ENCODE results near the gene ARHGAP1. TPM values are rescaled to one million over a fixed set of nuclear protein-coding genes. Genes with fewer than 3 reads are reported as not detected.

Gene ARHGAP1
- total and polyA plus RNA-seq, 2 of the 4 experiments (the other 2 are of a cell fraction) = 46.6 to 78.8 TPM

- Histone ChIP-seq H3K79me1 (ENCODE audit: low read depth in 1 of 2, low read length in 2 of 2) (peaks cover 39 to 82% of the 10 kb centered on the region in 2 experiments), H3K4me2 (ENCODE audit: low read depth, low read length) (peak overlapping the region; percentile 7; the same call in 1 of the 2 replicates), H3K27me3 (ENCODE audit: control insufficient read depth, insufficient read depth, low read length) (no peaks in the 10 kb centered on the region), H2BK20ac (ENCODE audit: low read depth, low read length) (no peak overlapping the region), H3K9ac (ENCODE audit: low read depth, low read length) (no peak overlapping the region), H4K8ac (ENCODE audit: low read depth in 2 of 2, low read length in 2 of 2) (no peak overlapping the region), H4K20me1 (ENCODE audit: insufficient read depth, low read length) (peaks cover 12% of the 10 kb centered on the region; the same call in 1 of the 2 replicates), H3K4ac (ENCODE audit: low read depth, low read length) (peak overlapping the region; percentile 54), H2AK5ac (ENCODE audit: low read depth, low read length) (no peak overlapping the region; the same call in 1 of the 2 replicates), H4K5ac (ENCODE audit: low read depth, low read length) (no peak overlapping the region), H3K23ac (ENCODE audit: low read depth, low read length) (peak overlapping the region; percentile 11; the same call in 1 of the 2 replicates), H2BK15ac (ENCODE audit: low read depth, low read length) (no peak overlapping the region), H3K14ac (replicated peaks; ENCODE audit: low read depth, low read length) (0 out of 2 replicates have a peak overlapping the region, but pooled peaks have one; percentile 25), H3K18ac (ENCODE audit: low read depth, low read length) (no peak overlapping the region), H3K36me3 (ENCODE audit: control insufficient read depth, insufficient read depth, low read length) (peaks cover 42% of the 10 kb centered on the region), H3K56ac (ENCODE audit: extremely low read depth, insufficient read depth, low read length) (no peak overlapping the region), H3K27ac (ENCODE audit: insufficient read depth, low read length) (no peak overlapping the region), H2AK9ac (replicated peaks; ENCODE audit: low read depth, low read length, poor library complexity) (peak overlapping the region; percentile 87), H3K9me1 (ENCODE audit: insufficient read depth, low read length) (peaks cover 12% of the 10 kb centered on the region; the same call in 1 of the 2 replicates), H3K4me3 (ENCODE audit: insufficient read depth, low read depth, low read length) (no peak overlapping the region), H2BK120ac (ENCODE audit: low read depth, low read length) (no peak overlapping the region), H2AFZ (replicated peaks; ENCODE audit: low read length, poor library complexity) (no peak overlapping the region), H3K4me1 (ENCODE audit: control insufficient read depth, insufficient read depth, low read length) (peaks cover 13% of the 10 kb centered on the region), H3K9me3 (ENCODE audit: control insufficient read depth, insufficient read depth, low read length) (no peaks in the 10 kb centered on the region), H2BK5ac (ENCODE audit: low read depth, low read length, poor library complexity, severe bottlenecking) (peak overlapping the region; percentile 16), H4K91ac (ENCODE audit: insufficient read depth, low read depth, low read length) (no peak overlapping the region)
- no peak for DNase-seq
- ChIA-PET POLR2A (ENCODE audit: unreplicated experiment) (interaction anchor here (0.6 kb wide), 2 partner anchors 45 to 314 kb away, joined by 5 to 11 read pairs; no protein-coding TSS in a partner anchor), CTCF (interaction anchor here (0.7 to 0.8 kb wide), 2 partner anchors 14 to 32 kb away, joined by 3 read pairs; no protein-coding TSS in a partner anchor)
- intact Hi-C loops (cut with micrococcal nuclease) = no loop called here
- ATAC-seq (ENCODE audit: low read depth) = no peak
- WGBS, 2 experiments (ENCODE audit: extremely low coverage in 2 of 2, insufficient read length in 1 of 2) = no CpG with 5 or more reads among the region's 1 CpG
- no TSS peak for BruUV-seq (replicated peaks)
- in situ Hi-C loops (cut with MboI; ENCODE audit: low sequenced_read_pairs) = no loop called here
- dilution Hi-C loops (cut with HindIII; ENCODE audit: low sequenced_read_pairs, unreplicated experiment) = no loop called here
- TF ChIP-seq RAD21 (IDR thresholded peaks at IDR 0.05; ENCODE audit: low read length) (no peak), FOS (IDR thresholded peaks at IDR 0.05; ENCODE audit: low read depth, low read length) (no peak), USF2 (IDR thresholded peaks at IDR 0.05; ENCODE audit: low read depth, low read length) (no peak), POLR2A (IDR thresholded peaks at IDR 0.05; ENCODE audit: low read depth, low read length) (no peak), MAZ (IDR thresholded peaks at IDR 0.05; ENCODE audit: borderline replicate concordance, low read depth, low read length) (no peak), CEBPB (IDR thresholded peaks at IDR 0.05; ENCODE audit: low read depth, low read length) (no peak), CTCF (conservative IDR thresholded peaks at IDR 0.05; ENCODE audit: low read depth, low read length) (no peak), ELK1 (IDR thresholded peaks at IDR 0.05; ENCODE audit: borderline replicate concordance, low read depth, low read length) (no peak), SMC3 (IDR thresholded peaks at IDR 0.05; ENCODE audit: low read depth, low read length) (no peak), RFX5 (IDR thresholded peaks at IDR 0.05; ENCODE audit: low read depth, low read length) (no peak), BHLHE40 (IDR thresholded peaks at IDR 0.05; ENCODE audit: low read depth, low read length) (no peak), CHD1 (IDR thresholded peaks at IDR 0.05; ENCODE audit: low read depth, low read length) (no peak), RCOR1 (IDR thresholded peaks at IDR 0.05; ENCODE audit: insufficient replicate concordance, low read length) (no peak), MXI1 (IDR thresholded peaks at IDR 0.05; ENCODE audit: borderline replicate concordance, low read depth, low read length) (no peak)
Measured at GRCh38 chr11:46698597-46698996, 1.8 kb downstream of the ARHGAP1 start.
